K562 (cell line): ENCODE measurements around the gene C16orf90. TPM values are rescaled to one million over a fixed set of nuclear protein-coding genes. Genes with fewer than 3 reads are reported as not detected.
A peak's percentile ranks its signal among the peaks of the same experiment; 100 is the strongest.

Experiments
- ATAC-seq: fragments of 200-7000 bp; cut with Tn5 transposase; 3 replicates; pipeline ENCODE4 v1.9.1; 2020; ENCODE audit warnings: moderate library complexity
- BruUV-seq: library from RNA; stranded (reverse); fragments of 400-500 nt; replicated peaks from 2 replicates; lab custom pipeline; 2021; lab: Mats Ljungman, UMichigan
- CTCF ChIA-PET: fragments of 300-600 bp; formaldehyde crosslinking; extraction: SDS; loops from one replicate; lab custom pipeline; 2021; ENCODE audit warnings: low intra/inter-chr PET ratio; lab: Yijun Ruan, JAX
- POLR2A ChIA-PET: fragments of 300-600, 350-650 bp; sonication (Branson Sonifier 250); formaldehyde crosslinking; extraction: SDS; loops from one replicate; lab custom pipeline; 2021; ENCODE audit warnings: antibody characterized with exemption, inconsistent platforms; lab: Yijun Ruan, JAX
- DNase-seq, 4 experiments: peaks; one replicate each; pipeline versions ENCODE4 v3.0.0 to v3.0.0-alpha.2; 2011 to 2018; ENCODE audit warnings: low spot score in 3 of 4, mixed read lengths in 3 of 4; ENCODE audit errors: extremely low read depth in 1 of 4
- FAIRE-seq: peaks from 2 replicates; lab custom pipeline; 2011; peaks lifted over from hg19 to GRCh38; lab: Jason Lieb, UNC
- H2AFZ ChIP-seq: 2 replicates; pipeline ENCODE4 v1.6.0; 2011; ENCODE audit warnings: low read depth, low read length, control low read depth, inconsistent platforms
- H3K27ac ChIP-seq: fragments of 200-600 bp; 3 replicates; pipeline ENCODE4 v1.8.0; 2011; ENCODE audit warnings: low read depth, mild to moderate bottlenecking, control low read depth, inconsistent platforms, low read length, moderate library complexity, mixed read lengths; ENCODE audit errors: extremely low read depth
- H3K27me3 ChIP-seq, 2 experiments: fragments of 300-600 bp in 1 of 2; 2 replicates in 1 of 2; 3 replicates in 1 of 2; pipeline versions ENCODE4 v1.6.0 to v1.8.0; 2011; ENCODE audit warnings: inconsistent platforms in 2 of 2, low read length in 2 of 2, mild to moderate bottlenecking in 1 of 2, mixed read lengths in 1 of 2, moderate library complexity in 1 of 2; ENCODE audit not compliant: control insufficient read depth in 2 of 2, insufficient read depth in 2 of 2
- H3K36me3 ChIP-seq: fragments of 300-600 bp; 3 replicates; pipeline ENCODE4 v1.8.0; 2011; ENCODE audit warnings: mild to moderate bottlenecking, low read length, inconsistent platforms; ENCODE audit not compliant: control insufficient read depth, insufficient read depth
- H3K4me1 ChIP-seq, 2 experiments: fragments of 200-600 bp in 1 of 2; replicated peaks in 1 of 2; 2 replicates in 1 of 2; 3 replicates in 1 of 2; pipeline versions ENCODE4 v1.5.1 to v1.8.0; 2011; ENCODE audit warnings: inconsistent platforms in 2 of 2, low read length in 2 of 2, mild to moderate bottlenecking in 1 of 2, mixed read lengths in 1 of 2, moderate library complexity in 1 of 2; ENCODE audit not compliant: control insufficient read depth in 2 of 2, insufficient read depth in 2 of 2
- H3K4me2 ChIP-seq: 2 replicates; pipeline ENCODE4 v1.6.1; 2011; ENCODE audit warnings: low read length, control low read depth, inconsistent platforms, mixed read lengths; ENCODE audit not compliant: insufficient read depth
- H3K4me3 ChIP-seq: fragments of 200-600 bp; sonication (generic), shearing (Covaris generic); 2 replicates; pipeline ENCODE4 v1.5.1; 2016; ENCODE audit warnings: control low read depth, inconsistent platforms
- H3K79me2 ChIP-seq: fragments of 200-600 bp; 3 replicates; pipeline ENCODE4 v1.8.0; 2011; ENCODE audit warnings: low read length, inconsistent platforms; ENCODE audit not compliant: control insufficient read depth, insufficient read depth
- H3K9ac ChIP-seq, 2 experiments: 2 replicates each; pipeline versions ENCODE4 v1.6.0 to v1.6.1; 2011; ENCODE audit warnings: low read depth in 2 of 2, low read length in 2 of 2, control low read depth in 1 of 2, inconsistent platforms in 1 of 2, mild to moderate bottlenecking in 1 of 2, mixed read lengths in 1 of 2; ENCODE audit not compliant: insufficient read depth in 1 of 2
- H3K9me1 ChIP-seq: one replicate; pipeline ENCODE4 v1.6.0; 2011; ENCODE audit warnings: inconsistent platforms, mild to moderate bottlenecking, low read length, moderate library complexity; ENCODE audit not compliant: control insufficient read depth, insufficient read depth
- H3K9me3 ChIP-seq: replicated peaks from 2 replicates; pipeline ENCODE4 v1.5.1; 2011; ENCODE audit warnings: low read depth, low read length, inconsistent platforms; ENCODE audit not compliant: control insufficient read depth, insufficient read depth
- H4K20me1 ChIP-seq: replicated peaks from 2 replicates; pipeline ENCODE4 v1.6.1; 2011; ENCODE audit warnings: low read length, inconsistent platforms, mixed read lengths; ENCODE audit not compliant: control insufficient read depth, insufficient read depth
- POLR2G ChIP-seq: fragments of 200-400 bp; formaldehyde crosslinking; IDR thresholded peaks from 2 replicates; pipeline ENCODE4 v1.6.1; 2017; ENCODE audit warnings: low read depth, mild to moderate bottlenecking, antibody characterized with exemption, low read length, moderate library complexity
- WGBS: fragments of 100-300 bp; shearing (Covaris generic); methylation state at CpG from one replicate; pipeline ENCODE4 v1.1.6; 2016; ENCODE audit warnings: low coverage, mixed read lengths; ENCODE audit not compliant: insufficient coverage; ENCODE audit errors: missing lambda C conversion rate; 5-methylcytosine and 5-hydroxymethylcytosine counted together
- in situ Hi-C: fragments of 300-500 bp; cut with MboI; formaldehyde crosslinking; loops from 4 replicates; pipeline ENCODE4 v1.15.0; 2018; ENCODE audit warnings: inconsistent platforms, mixed read lengths
- intact Hi-C: fragments of 100-400 bp; cut with micrococcal nuclease; formaldehyde crosslinking; loops from 2 replicates; pipeline ENCODE4 v1.14.2; 2022
- polyA plus RNA-seq, 8 experiments: library from polyadenylated mRNA; depleted of rRNA in 4 of 8; stranded (reverse) in 5 of 8; unstranded in 3 of 8; fragments of >200 nt; fragmentation: Nextera tagmentation in 2 of 8; fragmentation: Illumina TruSeq in 1 of 8; extraction: Ambion mirVana in 2 of 8; extraction: Trizol in 1 of 8; gene quantifications; 2 replicates each; pipeline versions ENCODE4 v1.2.1 to v1.2.3, GENCODE V29; 2011 to 2014; ENCODE audit warnings: inconsistent platforms in 1 of 8, missing spikeins in 1 of 8
- total RNA-seq, 7 experiments: library from RNA; depleted of rRNA in 6 of 7; stranded (reverse); fragments of >200 nt in 6 of 7; fragmentation: Illumina TruSeq in 2 of 7; extraction: Trizol in 2 of 7; gene quantifications; 2 replicates each; pipeline versions ENCODE4 v1.2.1 to v1.2.3, GENCODE V29; 2011 to 2021; ENCODE audit warnings: low replicate concordance in 1 of 7
- TF ChIP-seq, protein P1 (sequence below): fragments of 200-800 bp; sonication (Bioruptor generic); IDR thresholded peaks from 2 replicates; pipeline ENCODE4 v1.6.1; 2016; ENCODE audit warnings: missing genetic modification characterization, missing compliant biosample characterization

The C16orf90 gene
- total and polyA plus RNA-seq, 9 of the 15 experiments (the other 6 are each of a cell fraction or from before 2014, with no cell fraction given), result not detected

DNA sequence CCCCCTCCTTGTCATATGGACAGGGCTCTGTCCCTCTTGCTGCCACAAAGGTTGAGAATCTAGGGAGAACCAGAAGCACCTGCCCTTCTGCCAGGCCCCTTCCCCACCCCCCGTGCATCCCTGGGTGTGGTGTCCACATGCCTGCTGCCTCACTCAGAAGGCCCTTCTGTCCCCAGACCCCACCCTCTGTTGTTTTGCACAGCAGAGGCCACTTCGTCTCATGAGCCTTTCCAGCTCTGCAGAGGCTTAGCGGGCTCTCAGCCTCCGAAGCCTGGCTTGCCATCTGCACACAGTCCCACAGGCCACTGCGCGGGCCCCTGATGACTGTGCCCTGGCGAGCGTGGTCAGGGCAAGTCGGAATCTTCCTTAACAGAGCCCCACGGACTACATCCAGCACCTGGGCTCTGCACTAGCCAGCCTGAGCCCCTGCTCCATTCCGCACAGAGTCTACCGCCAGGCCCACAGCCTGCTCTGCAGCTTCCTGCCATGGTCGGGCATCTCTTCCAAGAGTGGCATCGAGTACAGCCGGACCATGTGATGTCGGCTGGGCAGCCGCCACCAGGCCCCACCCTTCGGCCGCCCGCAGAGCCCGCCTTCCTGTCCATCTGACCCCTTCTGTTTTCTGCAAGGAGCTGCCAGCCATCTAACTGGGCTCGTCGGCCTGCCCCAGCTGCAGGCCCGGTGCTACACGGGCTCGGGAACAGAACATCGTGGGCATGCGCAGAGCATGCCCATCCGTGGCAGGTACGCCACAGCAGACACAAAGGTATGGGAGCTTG, 10.8 kb downstream of the C16orf90 start:
- Histone ChIP-seq H3K9me3 (no peaks in the 10 kb centered on the region), H3K27me3 (no peaks in the 10 kb centered on the region), H3K9me1 (peaks cover 7% of the 10 kb centered on the region), H3K27ac (no peak overlapping the region), H3K4me2 (no peak overlapping the region), H3K9ac (no peak overlapping the region), H3K36me3 (peaks cover 61% of the 10 kb centered on the region), H3K79me2 (no peaks in the 10 kb centered on the region), H2AFZ (no peak overlapping the region), H3K4me1 (peaks cover 7 to 47% of the 10 kb centered on the region in 2 experiments; a peak in 4 of 5 replicates), H3K4me3 (no peak overlapping the region), H4K20me1 (no peaks in the 10 kb centered on the region; the same call in 1 of the 2 replicates)
- in situ Hi-C loops (no loop called here), intact Hi-C loops (no loop called here)
- no peak for FAIRE-seq
- ChIA-PET CTCF (no interaction called here), POLR2A (interaction anchor here (0.6 kb wide), 1 partner anchor 11 kb away, joined by 3 read pairs; the partner anchor contains the start of gene C16orf90)
- TF ChIP-seq, protein P1, sequence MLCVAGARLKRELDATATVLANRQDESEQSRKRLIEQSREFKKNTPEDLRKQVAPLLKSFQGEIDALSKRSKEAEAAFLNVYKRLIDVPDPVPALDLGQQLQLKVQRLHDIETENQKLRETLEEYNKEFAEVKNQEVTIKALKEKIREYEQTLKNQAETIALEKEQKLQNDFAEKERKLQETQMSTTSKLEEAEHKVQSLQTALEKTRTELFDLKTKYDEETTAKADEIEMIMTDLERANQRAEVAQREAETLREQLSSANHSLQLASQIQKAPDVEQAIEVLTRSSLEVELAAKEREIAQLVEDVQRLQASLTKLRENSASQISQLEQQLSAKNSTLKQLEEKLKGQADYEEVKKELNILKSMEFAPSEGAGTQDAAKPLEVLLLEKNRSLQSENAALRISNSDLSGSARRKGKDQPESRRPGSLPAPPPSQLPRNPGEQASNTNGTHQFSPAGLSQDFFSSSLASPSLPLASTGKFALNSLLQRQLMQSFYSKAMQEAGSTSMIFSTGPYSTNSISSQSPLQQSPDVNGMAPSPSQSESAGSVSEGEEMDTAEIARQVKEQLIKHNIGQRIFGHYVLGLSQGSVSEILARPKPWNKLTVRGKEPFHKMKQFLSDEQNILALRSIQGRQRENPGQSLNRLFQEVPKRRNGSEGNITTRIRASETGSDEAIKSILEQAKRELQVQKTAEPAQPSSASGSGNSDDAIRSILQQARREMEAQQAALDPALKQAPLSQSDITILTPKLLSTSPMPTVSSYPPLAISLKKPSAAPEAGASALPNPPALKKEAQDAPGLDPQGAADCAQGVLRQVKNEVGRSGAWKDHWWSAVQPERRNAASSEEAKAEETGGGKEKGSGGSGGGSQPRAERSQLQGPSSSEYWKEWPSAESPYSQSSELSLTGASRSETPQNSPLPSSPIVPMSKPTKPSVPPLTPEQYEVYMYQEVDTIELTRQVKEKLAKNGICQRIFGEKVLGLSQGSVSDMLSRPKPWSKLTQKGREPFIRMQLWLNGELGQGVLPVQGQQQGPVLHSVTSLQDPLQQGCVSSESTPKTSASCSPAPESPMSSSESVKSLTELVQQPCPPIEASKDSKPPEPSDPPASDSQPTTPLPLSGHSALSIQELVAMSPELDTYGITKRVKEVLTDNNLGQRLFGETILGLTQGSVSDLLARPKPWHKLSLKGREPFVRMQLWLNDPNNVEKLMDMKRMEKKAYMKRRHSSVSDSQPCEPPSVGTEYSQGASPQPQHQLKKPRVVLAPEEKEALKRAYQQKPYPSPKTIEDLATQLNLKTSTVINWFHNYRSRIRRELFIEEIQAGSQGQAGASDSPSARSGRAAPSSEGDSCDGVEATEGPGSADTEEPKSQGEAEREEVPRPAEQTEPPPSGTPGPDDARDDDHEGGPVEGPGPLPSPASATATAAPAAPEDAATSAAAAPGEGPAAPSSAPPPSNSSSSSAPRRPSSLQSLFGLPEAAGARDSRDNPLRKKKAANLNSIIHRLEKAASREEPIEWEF (CRISPR knock-in tag), result no peak
- peak; percentile 60 for TF ChIP-seq POLR2G
- ATAC-seq, result no peak
- no TSS peak for BruUV-seq
- no peak for DNase-seq
- 92% methylated on average over 27 of the region's 30 CpGs for WGBS
